ENCODE measurements around the gene RNF224.

The RNF224 gene

GRCh38 chr9:137231372-137232039 is 4.2 kb downstream of the RNF224 start:
- no peaks in the 10 kb centered on the region for H3K36me3 ChIP-seq (replicated peaks)
- H3K27me3 ChIP-seq (ENCODE audit: low read depth): no peaks in the 10 kb centered on the region
- H3K4me1 ChIP-seq: no peaks in the 10 kb centered on the region; the same call in 1 of the 2 replicates
- H3K9me3 ChIP-seq: no peaks in the 10 kb centered on the region
- DNase-seq (ENCODE audit: low spot score in 2 of 2): no peak
- no peak overlapping the region for H3K4me3 ChIP-seq
- in situ Hi-C loops (cut with MboI; ENCODE audit: low sequenced_read_pairs): loop anchor here (25.0 kb wide), 1 partner anchor 444 kb away; the partner anchor contains the start of genes CCDC183 and TMEM141

GRCh38 chr9:137232101-137232500 is 4.8 kb downstream of the RNF224 start:
- no peak overlapping the region for H3K4me3 ChIP-seq
- in situ Hi-C loops (cut with MboI; ENCODE audit: low sequenced_read_pairs): loop anchor here (25.0 kb wide), 1 partner anchor 445 kb away; the partner anchor contains the start of genes CCDC183 and TMEM141
- DNase-seq (ENCODE audit: low spot score in 2 of 2): no peak
- H3K9me3 ChIP-seq: no peaks in the 10 kb centered on the region
- no peaks in the 10 kb centered on the region for H3K36me3 ChIP-seq (replicated peaks)
- no peaks in the 10 kb centered on the region for H3K27me3 ChIP-seq (ENCODE audit: low read depth)
- peaks cover 5% of the 10 kb centered on the region for H3K4me1 ChIP-seq

GRCh38 chr9:137232510-137232909 is 5.2 kb downstream of the RNF224 start:
- in situ Hi-C loops (cut with MboI; ENCODE audit: low sequenced_read_pairs): loop anchor here (25.0 kb wide), 1 partner anchor 445 kb away; the partner anchor contains the start of genes CCDC183 and TMEM141
- Histone ChIP-seq H3K4me3 (no peak overlapping the region), H3K36me3 (replicated peaks) (no peaks in the 10 kb centered on the region), H3K4me1 (peaks cover 5% of the 10 kb centered on the region), H3K27me3 (ENCODE audit: low read depth) (no peaks in the 10 kb centered on the region), H3K9me3 (no peaks in the 10 kb centered on the region)
- no peak for DNase-seq (ENCODE audit: low spot score in 2 of 2)

DNA sequence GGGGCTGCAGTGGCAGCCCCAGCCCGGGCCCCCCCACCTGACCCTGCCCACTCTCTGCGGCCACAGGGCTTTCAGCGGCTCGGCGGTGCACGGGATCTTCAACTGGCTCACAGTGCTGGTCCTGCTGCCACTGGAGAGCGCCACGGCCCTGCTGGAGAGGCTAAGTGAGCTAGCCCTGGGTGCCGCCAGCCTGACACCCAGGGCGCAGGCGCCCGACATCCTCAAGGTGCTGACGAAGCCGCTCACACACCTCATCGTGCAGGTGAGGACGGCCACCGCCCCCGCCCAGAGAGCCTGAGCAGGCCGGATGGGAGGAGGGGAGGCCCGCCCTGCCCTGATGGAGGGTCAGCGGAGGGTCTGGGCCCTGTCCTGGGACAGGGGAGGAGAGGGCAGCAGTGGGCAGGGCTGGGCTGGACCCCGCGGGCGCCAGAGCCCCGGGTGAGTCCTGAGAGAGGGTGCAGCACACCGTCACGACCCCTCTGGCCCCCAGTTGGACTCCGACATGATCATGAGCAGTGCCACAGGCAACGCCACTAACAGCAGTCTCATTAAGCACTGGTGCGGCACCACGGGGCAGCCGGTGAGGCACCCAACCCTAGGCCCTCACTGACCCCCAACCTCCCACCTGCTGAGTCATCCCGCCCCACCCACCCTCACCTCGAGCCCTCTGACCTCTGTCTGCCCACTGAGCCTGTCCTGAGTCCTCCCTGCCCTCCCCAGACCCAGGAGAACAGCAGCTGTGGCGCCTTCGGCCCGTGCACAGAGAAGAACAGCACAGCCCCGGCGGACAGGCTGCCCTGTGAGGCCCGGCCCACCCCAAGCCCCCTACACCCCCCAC is 6.1 kb downstream of the RNF224 start:
- H3K27me3 ChIP-seq (ENCODE audit: low read depth): no peaks in the 10 kb centered on the region
- H3K9me3 ChIP-seq: no peaks in the 10 kb centered on the region
- in situ Hi-C loops (cut with MboI; ENCODE audit: low sequenced_read_pairs): loop anchor here (25.0 kb wide), 1 partner anchor 446 kb away; the partner anchor contains the start of genes CCDC183 and TMEM141
- H3K36me3 ChIP-seq (replicated peaks): no peaks in the 10 kb centered on the region
- no peak overlapping the region for H3K4me3 ChIP-seq
- H3K4me1 ChIP-seq: peaks cover 5% of the 10 kb centered on the region
- no peak for DNase-seq (ENCODE audit: low spot score in 2 of 2)

- Histone ChIP-seq H3K9me3 (no peaks in the 10 kb centered on the region), H3K27me3 (ENCODE audit: low read depth) (no peaks in the 10 kb centered on the region), H3K36me3 (replicated peaks) (peaks cover 4% of the 10 kb centered on the region; the same call in 1 of the 2 replicates), H3K4me1 (peaks cover 11% of the 10 kb centered on the region), H3K4me3 (no peak overlapping the region)
- DNase-seq (ENCODE audit: low spot score in 2 of 2): no peak
- in situ Hi-C loops (cut with MboI; ENCODE audit: low sequenced_read_pairs): loop anchor here (25.0 kb wide), 1 partner anchor 447 kb away; the partner anchor contains the start of genes CCDC183 and TMEM141
Measured at GRCh38 chr9:137234055-137234697, 6.9 kb downstream of the RNF224 start.

- H3K4me1 ChIP-seq: peaks cover 11% of the 10 kb centered on the region
- DNase-seq (ENCODE audit: low spot score in 2 of 2): no peak
- in situ Hi-C loops (cut with MboI; ENCODE audit: low sequenced_read_pairs): loop anchor here (25.0 kb wide), 1 partner anchor 448 kb away; the partner anchor contains the start of genes CCDC183 and TMEM141
- no peaks in the 10 kb centered on the region for H3K9me3 ChIP-seq
- H3K4me3 ChIP-seq: no peak overlapping the region
- peaks cover 4% of the 10 kb centered on the region; the same call in 1 of the 2 replicates for H3K36me3 ChIP-seq (replicated peaks)
- no peaks in the 10 kb centered on the region for H3K27me3 ChIP-seq (ENCODE audit: low read depth)
Measured at GRCh38 chr9:137234758-137235423, 7.6 kb downstream of the RNF224 start.

DNA sequence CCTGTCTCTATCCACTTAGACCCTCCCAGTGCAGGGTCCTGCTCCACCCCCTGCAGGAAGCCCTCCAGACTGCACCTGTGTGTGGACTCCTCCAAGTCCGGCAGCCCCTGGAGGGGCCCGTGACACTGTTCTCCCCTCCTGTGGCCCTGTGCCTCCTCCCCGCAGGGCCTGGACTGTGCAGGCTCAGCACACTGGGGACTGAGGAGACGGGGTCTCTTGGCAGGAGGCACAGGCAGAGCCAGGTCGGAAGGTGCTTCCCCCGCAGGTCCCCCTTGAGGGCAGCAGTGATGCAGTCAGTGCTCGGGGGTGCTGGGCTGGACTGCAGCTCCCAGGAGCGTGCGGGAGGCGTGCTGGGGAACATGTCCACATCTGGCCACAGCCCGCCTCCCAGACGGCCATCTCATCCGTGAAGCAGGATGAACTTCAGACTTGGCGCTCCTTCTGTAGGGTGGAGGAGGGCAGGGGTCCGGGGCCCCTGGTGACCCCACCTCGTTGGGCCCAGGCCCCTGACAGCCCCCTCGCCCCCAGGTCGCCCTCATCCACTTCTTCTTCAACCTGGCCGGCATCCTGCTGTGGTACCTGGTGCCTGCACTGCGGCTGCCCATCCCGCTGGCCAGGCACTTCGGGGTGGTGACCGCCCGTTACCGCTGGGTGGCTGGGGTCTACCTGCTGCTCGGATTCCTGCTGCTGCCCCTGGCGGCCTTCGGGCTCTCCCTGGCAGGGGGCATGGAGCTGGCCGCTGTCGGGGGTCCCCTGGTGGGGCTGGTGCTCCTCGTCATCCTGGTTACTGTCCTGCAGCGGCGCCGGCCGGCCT is 8.3 kb downstream of the RNF224 start:
- H3K4me3 ChIP-seq: no peak overlapping the region
- H3K27me3 ChIP-seq (ENCODE audit: low read depth): no peaks in the 10 kb centered on the region
- H3K9me3 ChIP-seq: no peaks in the 10 kb centered on the region
- peaks cover 11% of the 10 kb centered on the region for H3K4me1 ChIP-seq
- no peak for DNase-seq (ENCODE audit: low spot score in 2 of 2)
- peaks cover 4% of the 10 kb centered on the region; the same call in 1 of the 2 replicates for H3K36me3 ChIP-seq (replicated peaks)
- in situ Hi-C loops (cut with MboI; ENCODE audit: low sequenced_read_pairs): loop anchor here (25.0 kb wide), 1 partner anchor 448 kb away; the partner anchor contains the start of genes CCDC183 and TMEM141

DNA sequence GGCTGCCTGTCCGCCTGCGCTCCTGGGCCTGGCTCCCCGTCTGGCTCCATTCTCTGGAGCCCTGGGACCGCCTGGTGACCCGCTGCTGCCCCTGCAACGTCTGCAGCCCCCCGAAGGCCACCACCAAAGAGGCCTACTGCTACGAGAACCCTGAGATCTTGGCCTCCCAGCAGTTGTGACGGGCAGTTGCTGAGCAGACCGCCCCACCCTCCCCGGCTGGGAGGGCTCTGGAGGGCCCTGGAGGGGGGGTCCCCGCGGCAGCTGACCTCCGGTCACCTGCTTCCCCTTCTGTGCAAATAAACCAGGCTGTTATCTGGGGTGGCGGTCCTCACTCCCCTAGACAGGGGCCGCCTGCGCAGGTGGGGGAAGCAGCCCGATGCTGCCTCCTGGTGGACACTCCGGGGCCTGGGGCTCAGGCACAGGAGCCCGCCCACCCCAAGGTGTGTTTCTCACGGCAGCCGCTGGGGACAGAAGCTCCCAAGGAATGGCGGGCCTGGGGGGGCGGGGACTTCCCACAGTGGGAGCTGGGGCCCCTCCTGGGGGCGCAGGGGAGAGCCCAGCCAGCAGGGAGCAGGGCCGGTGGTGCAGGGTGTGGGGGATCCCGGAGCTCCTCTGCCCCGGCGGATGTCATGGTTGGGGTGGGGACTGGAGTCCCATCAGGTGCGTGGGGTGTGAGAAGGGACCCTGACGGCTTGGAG is 9.1 kb downstream of the RNF224 start:
- DNase-seq (ENCODE audit: low spot score in 2 of 2): peak; percentile 56 to 96
- H3K9me3 ChIP-seq: no peaks in the 10 kb centered on the region
- in situ Hi-C loops (cut with MboI; ENCODE audit: low sequenced_read_pairs): loop anchor here (25.0 kb wide), 1 partner anchor 449 kb away; the partner anchor contains the start of genes CCDC183 and TMEM141
- peaks cover 4% of the 10 kb centered on the region; the same call in 1 of the 2 replicates for H3K36me3 ChIP-seq (replicated peaks)
- peaks cover 11% of the 10 kb centered on the region for H3K4me1 ChIP-seq
- peak overlapping the region; percentile 8; the same call in 1 of the 2 replicates for H3K4me3 ChIP-seq
- no peaks in the 10 kb centered on the region for H3K27me3 ChIP-seq (ENCODE audit: low read depth)

DNA sequence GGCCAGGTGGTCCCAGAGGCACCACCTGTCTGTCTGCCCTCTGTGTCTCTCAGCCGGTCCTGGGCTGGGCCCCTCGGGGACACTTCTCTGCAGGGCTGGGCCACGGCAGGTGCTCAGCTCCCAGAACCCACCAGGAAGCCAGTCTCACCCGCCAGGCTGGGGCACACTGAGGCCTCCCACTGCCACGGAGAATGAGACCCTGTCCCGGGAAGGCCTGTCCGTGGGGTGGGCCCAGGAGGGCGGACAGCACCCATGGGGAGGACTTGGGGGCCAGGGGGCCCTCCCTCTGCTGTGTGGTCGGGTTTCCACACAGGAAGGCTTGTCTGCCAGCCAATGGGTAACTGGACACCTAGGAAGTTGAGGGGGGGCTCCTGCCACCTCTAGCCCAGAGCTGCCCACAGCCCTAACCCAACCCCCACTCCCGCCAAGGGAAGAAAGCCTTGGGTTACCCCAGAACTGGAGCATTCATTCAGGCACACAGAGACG is 9.7 kb downstream of the RNF224 start:
- peaks cover 11% of the 10 kb centered on the region for H3K4me1 ChIP-seq
- in situ Hi-C loops (cut with MboI; ENCODE audit: low sequenced_read_pairs): loop anchor here (25.0 kb wide), 1 partner anchor 450 kb away; the partner anchor contains the start of genes CCDC183 and TMEM141
- no peaks in the 10 kb centered on the region for H3K9me3 ChIP-seq
- H3K4me3 ChIP-seq: peak overlapping the region; percentile 8; the same call in 1 of the 2 replicates
- no peaks in the 10 kb centered on the region for H3K27me3 ChIP-seq (ENCODE audit: low read depth)
- H3K36me3 ChIP-seq (replicated peaks): peaks cover 8% of the 10 kb centered on the region
- no peak for DNase-seq (ENCODE audit: low spot score in 2 of 2)

GRCh38 chr9:137237759-137238726 is 10.7 kb downstream of the RNF224 start:
- no peaks in the 10 kb centered on the region for H3K9me3 ChIP-seq
- H3K36me3 ChIP-seq (replicated peaks): peaks cover 19% of the 10 kb centered on the region
- H3K4me1 ChIP-seq: peaks cover 11% of the 10 kb centered on the region
- no peaks in the 10 kb centered on the region for H3K27me3 ChIP-seq (ENCODE audit: low read depth)
- no peak for DNase-seq (ENCODE audit: low spot score in 2 of 2)
- no peak overlapping the region for H3K4me3 ChIP-seq
- in situ Hi-C loops (cut with MboI; ENCODE audit: low sequenced_read_pairs): loop anchor here (25.0 kb wide), 1 partner anchor 451 kb away; the partner anchor contains the start of genes CCDC183 and TMEM141
